Measurements from ENCODE around the gene CALHM1.

DNA sequence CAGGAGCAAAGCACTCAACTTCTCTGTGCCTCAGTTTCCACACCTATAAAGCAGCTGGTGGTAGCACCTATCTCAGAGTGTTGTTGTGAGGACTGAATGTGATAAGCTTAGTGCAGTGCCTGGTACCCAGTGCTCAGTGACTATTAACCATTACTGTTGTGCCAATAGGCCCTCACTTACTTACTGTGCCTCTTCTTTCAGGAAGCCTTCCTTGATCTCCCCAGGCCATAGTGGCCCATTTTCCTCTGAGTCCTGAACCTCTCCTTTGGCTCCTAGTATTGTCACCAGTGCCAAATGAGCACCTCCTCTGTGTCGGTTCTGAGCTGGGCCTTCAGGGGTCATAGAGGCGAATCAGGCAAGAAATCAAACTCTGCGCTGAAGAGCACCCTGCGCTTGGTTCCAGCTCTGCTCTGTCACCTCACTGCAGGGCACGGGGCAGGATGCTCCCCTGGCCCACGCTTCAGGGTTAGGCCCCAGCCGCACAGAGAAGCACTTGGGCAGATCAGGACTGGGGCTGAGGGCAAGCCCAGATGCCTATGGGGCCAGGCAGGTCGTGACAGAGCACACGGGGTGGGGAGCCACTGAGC lies 2.5 kb downstream of the CALHM1 start:
- TF ChIP-seq POLR2A (IDR thresholded peaks at IDR 0.05), result no peak
- TF ChIP-seq, protein P1, sequence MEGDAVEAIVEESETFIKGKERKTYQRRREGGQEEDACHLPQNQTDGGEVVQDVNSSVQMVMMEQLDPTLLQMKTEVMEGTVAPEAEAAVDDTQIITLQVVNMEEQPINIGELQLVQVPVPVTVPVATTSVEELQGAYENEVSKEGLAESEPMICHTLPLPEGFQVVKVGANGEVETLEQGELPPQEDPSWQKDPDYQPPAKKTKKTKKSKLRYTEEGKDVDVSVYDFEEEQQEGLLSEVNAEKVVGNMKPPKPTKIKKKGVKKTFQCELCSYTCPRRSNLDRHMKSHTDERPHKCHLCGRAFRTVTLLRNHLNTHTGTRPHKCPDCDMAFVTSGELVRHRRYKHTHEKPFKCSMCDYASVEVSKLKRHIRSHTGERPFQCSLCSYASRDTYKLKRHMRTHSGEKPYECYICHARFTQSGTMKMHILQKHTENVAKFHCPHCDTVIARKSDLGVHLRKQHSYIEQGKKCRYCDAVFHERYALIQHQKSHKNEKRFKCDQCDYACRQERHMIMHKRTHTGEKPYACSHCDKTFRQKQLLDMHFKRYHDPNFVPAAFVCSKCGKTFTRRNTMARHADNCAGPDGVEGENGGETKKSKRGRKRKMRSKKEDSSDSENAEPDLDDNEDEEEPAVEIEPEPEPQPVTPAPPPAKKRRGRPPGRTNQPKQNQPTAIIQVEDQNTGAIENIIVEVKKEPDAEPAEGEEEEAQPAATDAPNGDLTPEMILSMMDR (IDR thresholded peaks at IDR 0.05), result no peak

Data from lower leg skin (tissue), 3 donors.